ENCODE results near the gene SNAPC2. TPM values are rescaled to one million over a fixed set of nuclear protein-coding genes. Genes with fewer than 3 reads are reported as not detected.

The SNAPC2 gene
- total RNA-seq, 4 donors from 2014 or later = 9.3 to 14.0 (median 11.5) TPM

- 79 to 84% methylated on average over 17 to 32 of the region's 47 CpGs for WGBS, 2 donors
- no peak for DNase-seq
- Histone ChIP-seq H3K9me3 (no peaks in the 10 kb centered on the region), H3K27ac (no peak overlapping the region), H3K36me3 (no peaks in the 10 kb centered on the region), H3K4me1 (peaks cover 13 to 29% of the 10 kb centered on the region in 2 donors), H3K4me3 (replicated peaks in 1 of 3) (no peak overlapping the region), H3K27me3 (no peaks in the 10 kb centered on the region)
- no peak for TF ChIP-seq POLR2A (IDR thresholded peaks at IDR 0.05)
- no peak for TF ChIP-seq CTCF (IDR thresholded peaks at IDR 0.05)
- intact Hi-C loops (cut with DNase I) = no loop called here
These were observed 47.6 kb upstream of the SNAPC2 start for GRCh38 chr19:7872306-7873204.

- H3K4me1 ChIP-seq = peaks cover 10 to 26% of the 10 kb centered on the region in 2 donors
These were observed 46.6 kb upstream of the SNAPC2 start for GRCh38 chr19:7873304-7874075.

GRCh38 chr19:7874076-7874896, 45.9 kb upstream of the SNAPC2 start, which contains the start of gene PRR36:
Gene PRR36 (minus strand): TSS chr19:7874390. CDS start chr19:7873689, 701 bp downstream.
- no peak within 1 kb of the TSS for H3K27ac ChIP-seq
- H3K4me1 ChIP-seq = peaks cover 6 to 18% of the 10 kb centered on the region in 2 donors
- DNase-seq = peak; percentile 56 to 83
- TF ChIP-seq POLR2A (IDR thresholded peaks at IDR 0.05) = no peak
- no peak for TF ChIP-seq CTCF (IDR thresholded peaks at IDR 0.05)
- intact Hi-C loops (cut with DNase I) = no loop called here
- WGBS, 2 donors = 0 to 2% methylated on average over 10 to 11 of the region's 88 CpGs
- no peaks in the 10 kb centered on the region for H3K36me3 ChIP-seq
- H3K4me3 ChIP-seq (replicated peaks in 1 of 3) = peak within 1 kb of the TSS in 1 of 3 donors; percentile 24
- no peaks in the 10 kb centered on the region for H3K27me3 ChIP-seq
- no peaks in the 10 kb centered on the region for H3K9me3 ChIP-seq

More at GRCh38 chr19:7873304-7874075, 46.6 kb upstream of the SNAPC2 start:
- 27 to 30% methylated on average over 33 to 37 of the region's 53 CpGs for WGBS, 2 donors
- no peaks in the 10 kb centered on the region for H3K36me3 ChIP-seq
- no peaks in the 10 kb centered on the region for H3K27me3 ChIP-seq
- TF ChIP-seq POLR2A (IDR thresholded peaks at IDR 0.05) (no peak), CTCF (IDR thresholded peaks at IDR 0.05) (no peak)
- H3K9me3 ChIP-seq = no peaks in the 10 kb centered on the region
- intact Hi-C loops (cut with DNase I) = no loop called here
- peak in 1 of 2 donors; percentile 16 for DNase-seq
- peak overlapping the region in 1 of 3 donors; percentile 24 for H3K4me3 ChIP-seq (replicated peaks in 1 of 3)
- no peak overlapping the region for H3K27ac ChIP-seq

DNA sequence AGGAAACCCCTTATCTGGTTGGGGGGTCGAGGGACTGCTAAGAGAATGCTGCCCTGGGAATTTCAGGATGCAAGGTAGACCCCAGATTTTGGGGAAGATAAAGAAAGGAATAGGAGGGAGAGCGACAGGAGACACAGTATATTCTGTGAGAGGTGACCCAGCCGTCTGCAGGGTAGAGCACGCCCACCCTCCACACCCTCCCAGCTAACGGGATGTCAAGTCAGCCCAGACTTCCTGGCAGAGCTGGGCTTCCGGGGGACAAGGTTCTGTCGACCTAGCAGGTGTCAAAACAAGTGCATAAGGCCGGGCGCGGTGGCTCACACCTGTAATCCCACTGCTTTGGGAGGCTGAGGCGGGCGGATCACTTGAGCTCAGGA, 45.3 kb upstream of the SNAPC2 start:
- Histone ChIP-seq H3K9me3 (no peaks in the 10 kb centered on the region), H3K36me3 (no peaks in the 10 kb centered on the region), H3K27me3 (no peaks in the 10 kb centered on the region), H3K27ac (no peak overlapping the region), H3K4me3 (replicated peaks in 1 of 3) (no peak overlapping the region), H3K4me1 (peaks cover 6 to 12% of the 10 kb centered on the region in 2 donors)
- intact Hi-C loops (cut with DNase I) = no loop called here
- no peak for DNase-seq
- 44 to 46% methylated on average over 11 to 12 of the region's 12 CpGs for WGBS, 2 donors
- TF ChIP-seq POLR2A (IDR thresholded peaks at IDR 0.05) = no peak
- TF ChIP-seq CTCF (IDR thresholded peaks at IDR 0.05) = no peak

Data from thyroid gland (tissue), 4 donors.